ENCODE measurements around the gene TTBK2. TPM values are rescaled to one million over a fixed set of nuclear protein-coding genes. Genes with fewer than 3 reads are reported as not detected.
"Not testable (repeated sequence)": the region's sequence is repeated elsewhere in the genome, so short reads cannot be mapped to it uniquely, and the experiment has no call there.

TTBK2 gene
- total RNA-seq, 2 experiments from 2014 or later: 14.2 to 20.8 TPM

- Histone ChIP-seq H3K4me3 (ENCODE audit: low read depth, low read length, poor library complexity, severe bottlenecking) (no peak overlapping the region), H3K9me2 (ENCODE audit: insufficient read depth, low read length) (no peaks in the 10 kb centered on the region), H2AFZ (ENCODE audit: low read length) (no peak overlapping the region), H3K9me3 (ENCODE audit: low read length) (0 out of 2 replicates have a peak, but pooled peaks cover 8% of the 10 kb centered on the region), H4K20me1 (ENCODE audit: insufficient read depth, low read length) (no peaks in the 10 kb centered on the region), H3K27ac (ENCODE audit: low read depth, low read length, poor library complexity, severe bottlenecking) (no peak overlapping the region), H3K79me2 (ENCODE audit: insufficient read depth, low read depth, low read length) (no peaks in the 10 kb centered on the region), H3K4me2 (ENCODE audit: low read length) (no peak overlapping the region), H3K4me1 (ENCODE audit: insufficient read depth, low read length, poor library complexity, severe bottlenecking) (no peaks in the 10 kb centered on the region), H3K36me3 (ENCODE audit: insufficient read depth, low read length) (peaks cover 82% of the 10 kb centered on the region)
- POLR2A ChIA-PET: interaction anchor here (0.6 kb wide), 2 partner anchors 837 to 987 kb away, joined by 3 read pairs; no protein-coding TSS in a partner anchor
- TF ChIP-seq, protein P1, sequence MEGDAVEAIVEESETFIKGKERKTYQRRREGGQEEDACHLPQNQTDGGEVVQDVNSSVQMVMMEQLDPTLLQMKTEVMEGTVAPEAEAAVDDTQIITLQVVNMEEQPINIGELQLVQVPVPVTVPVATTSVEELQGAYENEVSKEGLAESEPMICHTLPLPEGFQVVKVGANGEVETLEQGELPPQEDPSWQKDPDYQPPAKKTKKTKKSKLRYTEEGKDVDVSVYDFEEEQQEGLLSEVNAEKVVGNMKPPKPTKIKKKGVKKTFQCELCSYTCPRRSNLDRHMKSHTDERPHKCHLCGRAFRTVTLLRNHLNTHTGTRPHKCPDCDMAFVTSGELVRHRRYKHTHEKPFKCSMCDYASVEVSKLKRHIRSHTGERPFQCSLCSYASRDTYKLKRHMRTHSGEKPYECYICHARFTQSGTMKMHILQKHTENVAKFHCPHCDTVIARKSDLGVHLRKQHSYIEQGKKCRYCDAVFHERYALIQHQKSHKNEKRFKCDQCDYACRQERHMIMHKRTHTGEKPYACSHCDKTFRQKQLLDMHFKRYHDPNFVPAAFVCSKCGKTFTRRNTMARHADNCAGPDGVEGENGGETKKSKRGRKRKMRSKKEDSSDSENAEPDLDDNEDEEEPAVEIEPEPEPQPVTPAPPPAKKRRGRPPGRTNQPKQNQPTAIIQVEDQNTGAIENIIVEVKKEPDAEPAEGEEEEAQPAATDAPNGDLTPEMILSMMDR (conservative IDR thresholded peaks at IDR 0.05; ENCODE audit: low read length): no peak
- no peak for TF ChIP-seq EZH2phosphoT487 (IDR thresholded peaks at IDR 0.05; ENCODE audit: borderline replicate concordance, low read depth, low read length)
- intact Hi-C loops (cut with micrococcal nuclease; ENCODE audit: unreplicated experiment): no loop called here
- CTCF ChIA-PET (ENCODE audit: unreplicated experiment): no interaction called here
- no TSS peak for BruUV-seq (replicated peaks)
- no peak for DNase-seq (ENCODE audit: low spot score)
Measured at GRCh38 chr15:42955518-42955917, 34.9 kb upstream of the TTBK2 start.

- no TSS peak for BruUV-seq (replicated peaks)
- DNase-seq (ENCODE audit: low spot score): no peak
- POLR2A ChIA-PET: no interaction called here
- Histone ChIP-seq H3K9me3 (ENCODE audit: low read length) (0 out of 2 replicates have a peak, but pooled peaks cover 8% of the 10 kb centered on the region), H3K4me1 (ENCODE audit: insufficient read depth, low read length, poor library complexity, severe bottlenecking) (no peaks in the 10 kb centered on the region), H3K79me2 (ENCODE audit: insufficient read depth, low read depth, low read length) (no peaks in the 10 kb centered on the region), H2AFZ (ENCODE audit: low read length) (no peak overlapping the region), H3K9me2 (ENCODE audit: insufficient read depth, low read length) (no peaks in the 10 kb centered on the region), H3K4me2 (ENCODE audit: low read length) (no peak overlapping the region), H3K36me3 (ENCODE audit: insufficient read depth, low read length) (peaks cover 80% of the 10 kb centered on the region), H3K27ac (ENCODE audit: low read depth, low read length, poor library complexity, severe bottlenecking) (no peak overlapping the region), H4K20me1 (ENCODE audit: insufficient read depth, low read length) (no peaks in the 10 kb centered on the region), H3K4me3 (ENCODE audit: low read depth, low read length, poor library complexity, severe bottlenecking) (no peak overlapping the region)
- TF ChIP-seq EZH2phosphoT487 (IDR thresholded peaks at IDR 0.05; ENCODE audit: borderline replicate concordance, low read depth, low read length): no peak
- TF ChIP-seq, protein P1 (conservative IDR thresholded peaks at IDR 0.05; ENCODE audit: low read length): no peak
- CTCF ChIA-PET (ENCODE audit: unreplicated experiment): no interaction called here
- intact Hi-C loops (cut with micrococcal nuclease; ENCODE audit: unreplicated experiment): no loop called here
Measured at GRCh38 chr15:42954291-42954690, 33.7 kb upstream of the TTBK2 start.

GRCh38 chr15:42948898-42949297 is 28.3 kb upstream of the TTBK2 start:
- H3K36me3 ChIP-seq (ENCODE audit: insufficient read depth, low read length): peaks cover 76% of the 10 kb centered on the region
- H3K4me3 ChIP-seq (ENCODE audit: low read depth, low read length, poor library complexity, severe bottlenecking); BruUV-seq (replicated peaks); H3K4me1 ChIP-seq (ENCODE audit: insufficient read depth, low read length, poor library complexity, severe bottlenecking); H3K4me2 ChIP-seq (ENCODE audit: low read length); H4K20me1 ChIP-seq (ENCODE audit: insufficient read depth, low read length); CTCF ChIA-PET (ENCODE audit: unreplicated experiment); DNase-seq (ENCODE audit: low spot score); intact Hi-C loops (cut with micrococcal nuclease; ENCODE audit: unreplicated experiment); H2AFZ ChIP-seq (ENCODE audit: low read length); H3K9me3 ChIP-seq (ENCODE audit: low read length); H3K79me2 ChIP-seq (ENCODE audit: insufficient read depth, low read depth, low read length); H3K27ac ChIP-seq (ENCODE audit: low read depth, low read length, poor library complexity, severe bottlenecking); POLR2A ChIA-PET; H3K9me2 ChIP-seq (ENCODE audit: insufficient read depth, low read length): not testable (repeated sequence)

Data from OCI-LY7 (cell line).